WTC11 (cell line): Measurements from ENCODE around the gene COL26A1. TPM values are rescaled to one million over a fixed set of nuclear protein-coding genes. Genes with fewer than 3 reads are reported as not detected.

ENCODE experiments used
- ATAC-seq: fragments of 200-7000 bp; cut with Tn5 transposase; 2 replicates; pipeline ENCODE4 v1.10.0; 2021; ENCODE audit warnings: mild to moderate bottlenecking, moderate library complexity
- CTCF ChIA-PET: fragments of 300-600 bp; sonication (Branson Sonifier 250); formaldehyde crosslinking; loops from one replicate; lab custom pipeline; 2021; ENCODE audit warnings: antibody characterized with exemption; lab: Charles Lee
- POLR2A ChIA-PET: fragments of 350-600 bp; sonication (Branson Sonifier 250); formaldehyde crosslinking; loops from one replicate; lab custom pipeline; 2021; ENCODE audit warnings: antibody characterized with exemption; lab: Charles Lee
- DNase-seq: peaks from one replicate; pipeline ENCODE4 v3.0.0; 2021; ENCODE audit warnings: low spot score
- H3K27ac Mint-ChIP-seq: 2 replicates; pipeline ENCODE4 v1.8.0; 2021; ENCODE audit warnings: mixed read lengths
- H3K27me3 Mint-ChIP-seq: 2 replicates; pipeline ENCODE4 v1.8.0; 2021; ENCODE audit warnings: low read depth, mild to moderate bottlenecking, moderate library complexity, mixed read lengths
- H3K36me3 Mint-ChIP-seq: 2 replicates; pipeline ENCODE4 v1.8.0; 2021; ENCODE audit warnings: mixed read lengths
- H3K4me1 Mint-ChIP-seq: 2 replicates; pipeline ENCODE4 v1.8.0; 2022; ENCODE audit warnings: mixed read lengths
- H3K4me3 Mint-ChIP-seq: 2 replicates; pipeline ENCODE4 v1.8.0; 2021; ENCODE audit warnings: mild to moderate bottlenecking, moderate library complexity, mixed read lengths
- H3K9me3 Mint-ChIP-seq: 2 replicates; pipeline ENCODE4 v1.8.0; 2021; ENCODE audit warnings: mixed read lengths
- ATF2 ChIP-seq: sonication (generic); formaldehyde crosslinking; IDR thresholded peaks from 2 replicates; pipeline ENCODE4 v1.8.1; 2022; ENCODE audit warnings: low read depth, missing genetic modification reagents, borderline replicate concordance
- ATF3 ChIP-seq: sonication (generic); formaldehyde crosslinking; conservative IDR thresholded peaks from 2 replicates; pipeline ENCODE4 v1.8.1; 2022; ENCODE audit warnings: mild to moderate bottlenecking, missing genetic modification reagents
- ATF6 ChIP-seq: sonication (generic); formaldehyde crosslinking; IDR thresholded peaks from 2 replicates; pipeline ENCODE4 v1.8.1; 2023; ENCODE audit warnings: mild to moderate bottlenecking, missing genetic modification reagents
- CBFB ChIP-seq: sonication (generic); formaldehyde crosslinking; IDR thresholded peaks from 2 replicates; pipeline ENCODE4 v1.8.1; 2022; ENCODE audit warnings: mild to moderate bottlenecking, low read depth, missing genetic modification reagents
- E2F5 ChIP-seq: sonication (generic); formaldehyde crosslinking; IDR thresholded peaks from 2 replicates; pipeline ENCODE4 v1.8.1; 2022; ENCODE audit warnings: mild to moderate bottlenecking, moderate library complexity, missing genetic modification reagents
- ELF4 ChIP-seq: sonication (generic); formaldehyde crosslinking; IDR thresholded peaks from 2 replicates; pipeline ENCODE4 v1.8.1; 2022; ENCODE audit warnings: low read depth, mild to moderate bottlenecking, moderate library complexity, missing genetic modification reagents
- ERG ChIP-seq: fragments of 250-450 bp; sonication (Bioruptor Pico); IDR thresholded peaks from 2 replicates; pipeline ENCODE4 v1.8.0; 2021; ENCODE audit warnings: mild to moderate bottlenecking
- ESRRA ChIP-seq: sonication (generic); formaldehyde crosslinking; IDR thresholded peaks from 2 replicates; pipeline ENCODE4 v1.8.1; 2022; ENCODE audit warnings: mild to moderate bottlenecking, missing genetic modification reagents, borderline replicate concordance
- FOXJ3 ChIP-seq: sonication (generic); formaldehyde crosslinking; IDR thresholded peaks from 2 replicates; pipeline ENCODE4 v1.9.0; 2021; ENCODE audit warnings: missing genetic modification reagents, mild to moderate bottlenecking, borderline replicate concordance
- FOXK1 ChIP-seq: sonication (generic); formaldehyde crosslinking; IDR thresholded peaks from 2 replicates; pipeline ENCODE4 v1.8.0; 2022; ENCODE audit warnings: mild to moderate bottlenecking, moderate library complexity, missing genetic modification reagents
- FOXP1 ChIP-seq: sonication (generic); formaldehyde crosslinking; IDR thresholded peaks from 2 replicates; pipeline ENCODE4 v1.8.0; 2022; ENCODE audit warnings: missing genetic modification reagents, mild to moderate bottlenecking, moderate library complexity, borderline replicate concordance
- HMGXB4 ChIP-seq: sonication (generic); formaldehyde crosslinking; IDR thresholded peaks from 2 replicates; pipeline ENCODE4 v1.8.1; 2023; ENCODE audit warnings: mild to moderate bottlenecking, moderate library complexity, missing genetic modification reagents
- MYBL2 ChIP-seq: sonication (generic); formaldehyde crosslinking; IDR thresholded peaks from 2 replicates; pipeline ENCODE4 v1.8.1; 2023; ENCODE audit warnings: mild to moderate bottlenecking, moderate library complexity, missing genetic modification reagents
- NR1H2 ChIP-seq: sonication (generic); formaldehyde crosslinking; IDR thresholded peaks from 2 replicates; pipeline ENCODE4 v1.9.0; 2021; ENCODE audit warnings: mild to moderate bottlenecking, moderate library complexity, missing genetic modification reagents
- OVOL2 ChIP-seq: fragments of 250-450 bp; sonication (Bioruptor Pico); IDR thresholded peaks from 2 replicates; pipeline ENCODE4 v1.9.0; 2021; ENCODE audit warnings: mild to moderate bottlenecking, borderline replicate concordance
- PRRX2 ChIP-seq: fragments of 250-450 bp; sonication (Bioruptor Pico); IDR thresholded peaks from 2 replicates; pipeline ENCODE4 v1.8.0; 2021; ENCODE audit warnings: mild to moderate bottlenecking
- RELA ChIP-seq: sonication (generic); formaldehyde crosslinking; IDR thresholded peaks from 2 replicates; pipeline ENCODE4 v1.8.1; 2022; ENCODE audit warnings: missing genetic modification reagents, mild to moderate bottlenecking, borderline replicate concordance
- SMAD4 ChIP-seq: sonication (generic); formaldehyde crosslinking; IDR thresholded peaks from 2 replicates; pipeline ENCODE4 v1.8.0; 2022; ENCODE audit warnings: mild to moderate bottlenecking, missing genetic modification reagents
- TEAD4 ChIP-seq: sonication (generic); formaldehyde crosslinking; IDR thresholded peaks from 2 replicates; pipeline ENCODE4 v1.8.0; 2022; ENCODE audit warnings: mild to moderate bottlenecking, missing genetic modification reagents
- ZNF219 ChIP-seq: sonication (generic); formaldehyde crosslinking; IDR thresholded peaks from 2 replicates; pipeline ENCODE4 v1.8.0; 2023; ENCODE audit warnings: missing genetic modification reagents, mild to moderate bottlenecking, borderline replicate concordance
- ZNF263 ChIP-seq: sonication (generic); formaldehyde crosslinking; IDR thresholded peaks from 2 replicates; pipeline ENCODE4 v1.8.1; 2022; ENCODE audit warnings: low read depth, mild to moderate bottlenecking, moderate library complexity, missing genetic modification reagents
- ZNF317 ChIP-seq: sonication (generic); formaldehyde crosslinking; IDR thresholded peaks from 2 replicates; pipeline ENCODE4 v1.8.1; 2023; ENCODE audit warnings: low read depth, mild to moderate bottlenecking, moderate library complexity, missing genetic modification reagents, borderline replicate concordance
- ZNF396 ChIP-seq: fragments of 250-450 bp; sonication (Bioruptor Pico); IDR thresholded peaks from 2 replicates; pipeline ENCODE4 v1.8.0; 2021; ENCODE audit warnings: mild to moderate bottlenecking, moderate library complexity, borderline replicate concordance
- ZNF416 ChIP-seq: fragments of 250-450 bp; sonication (Bioruptor Pico); IDR thresholded peaks from 2 replicates; pipeline ENCODE4 v1.9.0; 2021; ENCODE audit warnings: mild to moderate bottlenecking, inconsistent platforms
- ZNF671 ChIP-seq: fragments of 250-450 bp; sonication (Bioruptor Pico); IDR thresholded peaks from 2 replicates; pipeline ENCODE4 v1.8.0; 2021; ENCODE audit warnings: mild to moderate bottlenecking
- total RNA-seq: library from RNA; stranded (reverse); gene quantifications from 3 replicates; pipeline ENCODE4 v1.2.3, GENCODE V29; 2021

Gene COL26A1
- total RNA-seq, 1 experiment from 2014 or later = 64.4 TPM

GRCh38 chr7:101598422-101598985, 235.8 kb downstream of the COL26A1 start:
- ChIA-PET POLR2A (no interaction called here), CTCF (interaction anchor here (0.5 to 3.4 kb wide), 5 partner anchors 10 to 694 kb away, joined by 3 to 17 read pairs (median 3); no protein-coding TSS in a partner anchor)
- ATAC-seq = no peak

GRCh38 chr7:101598986-101599771, 236.5 kb downstream of the COL26A1 start:
- CTCF ChIA-PET = interaction anchor here (0.5 to 3.4 kb wide), 5 partner anchors 9 to 693 kb away, joined by 3 to 17 read pairs (median 5); no protein-coding TSS in a partner anchor
- Mint-ChIP-seq H3K4me3 (no peak overlapping the region), H3K36me3 (no peaks in the 10 kb centered on the region), H3K9me3 (no peaks in the 10 kb centered on the region), H3K27me3 (peaks cover 2% of the 10 kb centered on the region; the same call in 1 of the 2 replicates), H3K4me1 (no peaks in the 10 kb centered on the region), H3K27ac (no peak overlapping the region)
- DNase-seq (no peak), ATAC-seq (no peak)
- POLR2A ChIA-PET = no interaction called here
- no peak for TF ChIP-seq ZNF219 (CRISPR knock-in tag)
- no peak for TF ChIP-seq E2F5 (CRISPR knock-in tag)
- no peak for TF ChIP-seq CBFB (CRISPR knock-in tag)
- TF ChIP-seq ESRRA (CRISPR knock-in tag) = no peak
- TF ChIP-seq FOXJ3 (CRISPR knock-in tag) = no peak
- no peak for TF ChIP-seq ELF4 (CRISPR knock-in tag)
- TF ChIP-seq ATF6 (CRISPR knock-in tag) = no peak
- no peak for TF ChIP-seq ERG (CRISPR knock-in tag)
- no peak for TF ChIP-seq FOXK1 (CRISPR knock-in tag)
- no peak for TF ChIP-seq ZNF317 (CRISPR knock-in tag)
- no peak for TF ChIP-seq MYBL2 (CRISPR knock-in tag)

More at GRCh38 chr7:101598422-101598985, 235.8 kb downstream of the COL26A1 start:
- Mint-ChIP-seq H3K27me3 (peaks cover 2% of the 10 kb centered on the region; the same call in 1 of the 2 replicates), H3K36me3 (no peaks in the 10 kb centered on the region), H3K27ac (no peak overlapping the region), H3K9me3 (no peaks in the 10 kb centered on the region), H3K4me1 (no peaks in the 10 kb centered on the region), H3K4me3 (no peak overlapping the region)
- DNase-seq = no peak
- TF ChIP-seq OVOL2 (CRISPR knock-in tag) = no peak
- TF ChIP-seq RELA = no peak
- TF ChIP-seq FOXP1 (CRISPR knock-in tag) = no peak
- TF ChIP-seq NR1H2 (CRISPR knock-in tag) = no peak
- no peak for TF ChIP-seq ZNF263 (CRISPR knock-in tag)
- TF ChIP-seq ZNF317 (CRISPR knock-in tag) = no peak
- no peak for TF ChIP-seq SMAD4 (CRISPR knock-in tag)
- TF ChIP-seq TEAD4 (CRISPR knock-in tag) = no peak
- TF ChIP-seq ZNF396 (CRISPR knock-in tag) = no peak
- no peak for TF ChIP-seq ZNF671
- no peak for TF ChIP-seq PRRX2
- TF ChIP-seq ZNF416 (CRISPR knock-in tag) = no peak
- no peak for TF ChIP-seq ATF2
- TF ChIP-seq ATF3 (CRISPR knock-in tag) = no peak
- TF ChIP-seq FOXJ3 (CRISPR knock-in tag) = no peak
- TF ChIP-seq HMGXB4 (CRISPR knock-in tag) = no peak
